DND-41 (cell line): ENCODE results near the gene LUZP2.

Experiments used
- ATAC-seq: fragments of 200-7000 bp; cut with Tn5 transposase; 3 replicates; pipeline ENCODE4 v1.9.1; 2021; ENCODE audit warnings: low read depth; ENCODE audit not compliant: insufficient read depth
- DNase-seq: peaks from one replicate; pipeline ENCODE4 v3.0.0-alpha.2; 2020
- H2AFZ ChIP-seq: 2 replicates; pipeline ENCODE4 v1.6.0; 2012; ENCODE audit warnings: low read depth, low read length
- H3K27ac ChIP-seq: 2 replicates; pipeline ENCODE4 v1.5.1; 2012; ENCODE audit warnings: low read length, inconsistent platforms
- H3K27me3 ChIP-seq: fragments of 200-600 bp; sonication (generic); 2 replicates; pipeline ENCODE4 v1.6.0; 2012; ENCODE audit warnings: low read length, mild to moderate bottlenecking, inconsistent platforms; ENCODE audit not compliant: insufficient read depth, poor library complexity
- H3K36me3 ChIP-seq: 2 replicates; pipeline ENCODE4 v1.5.1; 2012; ENCODE audit warnings: low read length, inconsistent platforms; ENCODE audit not compliant: insufficient read depth
- H3K4me1 ChIP-seq: 2 replicates; pipeline ENCODE4 v1.5.1; 2012; ENCODE audit warnings: mild to moderate bottlenecking, low read length; ENCODE audit not compliant: insufficient read depth
- H3K4me2 ChIP-seq: 2 replicates; pipeline ENCODE4 v1.6.0; 2012; ENCODE audit warnings: mild to moderate bottlenecking, moderate library complexity, low read length, inconsistent platforms; ENCODE audit not compliant: insufficient read depth
- H3K4me3 ChIP-seq, 2 experiments: fragments of 200-600 bp in 1 of 2; shearing (Covaris generic) in 1 of 2; 2 replicates each; pipeline ENCODE4 v1.5.1; 2012 to 2016; ENCODE audit warnings: inconsistent platforms in 2 of 2, low read length in 2 of 2, mild to moderate bottlenecking in 2 of 2, low read depth in 1 of 2, moderate library complexity in 1 of 2
- H3K79me2 ChIP-seq: 2 replicates; pipeline ENCODE4 v1.6.0; 2012; ENCODE audit warnings: low read length, inconsistent platforms; ENCODE audit not compliant: insufficient read depth
- H3K9ac ChIP-seq: 2 replicates; pipeline ENCODE4 v1.6.0; 2012; ENCODE audit warnings: low read depth, mild to moderate bottlenecking, inconsistent platforms, low read length, moderate library complexity
- H3K9me3 ChIP-seq: 2 replicates; pipeline ENCODE4 v1.5.1; 2012; ENCODE audit warnings: low read length, moderate library complexity, mild to moderate bottlenecking, inconsistent platforms; ENCODE audit not compliant: insufficient read depth, severe bottlenecking
- H4K20me1 ChIP-seq: 2 replicates; pipeline ENCODE4 v1.6.0; 2012; ENCODE audit warnings: low read length; ENCODE audit not compliant: insufficient read depth
- EZH2 ChIP-seq: IDR thresholded peaks from 3 replicates; pipeline ENCODE4 v1.6.1; 2012; ENCODE audit warnings: borderline replicate concordance, low read depth, mild to moderate bottlenecking, moderate library complexity, low read length, inconsistent platforms; ENCODE audit not compliant: severe bottlenecking
- TF ChIP-seq, protein P1 (sequence below): IDR thresholded peaks from 2 replicates; pipeline ENCODE4 v1.5.1; 2012; ENCODE audit warnings: borderline replicate concordance, low read length, moderate library complexity, mild to moderate bottlenecking; ENCODE audit not compliant: poor library complexity, severe bottlenecking; ENCODE audit errors: extremely low read depth

Gene LUZP2

GRCh38 chr11:24793479-24793878 is 296.6 kb downstream of the LUZP2 start:
- Histone ChIP-seq H3K27ac (no peak overlapping the region), H3K4me3 (no peak overlapping the region), H3K79me2 (no peaks in the 10 kb centered on the region), H3K4me2 (no peak overlapping the region), H2AFZ (no peak overlapping the region), H4K20me1 (no peaks in the 10 kb centered on the region), H3K9ac (no peak overlapping the region), H3K4me1 (no peaks in the 10 kb centered on the region), H3K36me3 (no peaks in the 10 kb centered on the region), H3K9me3 (no peaks in the 10 kb centered on the region), H3K27me3 (no peaks in the 10 kb centered on the region)
- DNase-seq (no peak), ATAC-seq (no peak)
- TF ChIP-seq EZH2, result no peak
- TF ChIP-seq, protein P1, sequence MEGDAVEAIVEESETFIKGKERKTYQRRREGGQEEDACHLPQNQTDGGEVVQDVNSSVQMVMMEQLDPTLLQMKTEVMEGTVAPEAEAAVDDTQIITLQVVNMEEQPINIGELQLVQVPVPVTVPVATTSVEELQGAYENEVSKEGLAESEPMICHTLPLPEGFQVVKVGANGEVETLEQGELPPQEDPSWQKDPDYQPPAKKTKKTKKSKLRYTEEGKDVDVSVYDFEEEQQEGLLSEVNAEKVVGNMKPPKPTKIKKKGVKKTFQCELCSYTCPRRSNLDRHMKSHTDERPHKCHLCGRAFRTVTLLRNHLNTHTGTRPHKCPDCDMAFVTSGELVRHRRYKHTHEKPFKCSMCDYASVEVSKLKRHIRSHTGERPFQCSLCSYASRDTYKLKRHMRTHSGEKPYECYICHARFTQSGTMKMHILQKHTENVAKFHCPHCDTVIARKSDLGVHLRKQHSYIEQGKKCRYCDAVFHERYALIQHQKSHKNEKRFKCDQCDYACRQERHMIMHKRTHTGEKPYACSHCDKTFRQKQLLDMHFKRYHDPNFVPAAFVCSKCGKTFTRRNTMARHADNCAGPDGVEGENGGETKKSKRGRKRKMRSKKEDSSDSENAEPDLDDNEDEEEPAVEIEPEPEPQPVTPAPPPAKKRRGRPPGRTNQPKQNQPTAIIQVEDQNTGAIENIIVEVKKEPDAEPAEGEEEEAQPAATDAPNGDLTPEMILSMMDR, result no peak

- TF ChIP-seq, protein P1, result no peak
- H3K9me3 ChIP-seq, result no peaks in the 10 kb centered on the region
- H3K4me1 ChIP-seq, result no peaks in the 10 kb centered on the region
- no peaks in the 10 kb centered on the region for H4K20me1 ChIP-seq
- no peaks in the 10 kb centered on the region for H3K27me3 ChIP-seq
- no peak overlapping the region for H3K9ac ChIP-seq
- H3K36me3 ChIP-seq, result no peaks in the 10 kb centered on the region
- H3K79me2 ChIP-seq, result no peaks in the 10 kb centered on the region
- ATAC-seq (no peak), DNase-seq (no peak)
- no peak overlapping the region for H3K27ac ChIP-seq
- H3K4me3 ChIP-seq, result no peak overlapping the region
- H3K4me2 ChIP-seq, result no peak overlapping the region
- H2AFZ ChIP-seq, result no peak overlapping the region
Observed at GRCh38 chr11:24794064-24794463, 297.2 kb downstream of the LUZP2 start.

DNA sequence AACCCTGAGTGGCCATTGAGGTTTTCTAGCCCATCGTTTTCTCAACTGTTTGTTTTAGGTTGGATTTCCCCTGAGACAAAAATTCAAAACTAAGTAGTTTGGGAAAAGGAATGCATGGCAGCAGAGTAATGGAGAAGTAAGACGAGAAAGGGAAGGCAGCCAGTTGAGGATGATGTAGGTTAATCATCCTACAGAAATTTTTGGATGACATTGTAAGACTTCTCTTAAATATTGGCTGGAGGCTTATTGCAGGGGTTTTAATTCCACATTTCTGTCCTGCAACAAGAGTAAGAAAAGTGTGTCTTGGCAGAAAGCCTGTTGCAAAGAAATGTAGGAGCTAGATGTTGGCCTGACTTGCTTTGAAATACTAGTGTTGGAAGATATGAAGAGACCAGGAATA is 308.8 kb downstream of the LUZP2 start:
- H3K79me2 ChIP-seq, result no peaks in the 10 kb centered on the region
- H3K36me3 ChIP-seq, result no peaks in the 10 kb centered on the region
- no peak overlapping the region for H3K4me3 ChIP-seq
- no peak for TF ChIP-seq EZH2
- TF ChIP-seq, protein P1, result no peak
- H2AFZ ChIP-seq, result no peak overlapping the region
- no peak overlapping the region for H3K27ac ChIP-seq
- H3K4me2 ChIP-seq, result no peak overlapping the region
- no peaks in the 10 kb centered on the region for H3K9me3 ChIP-seq
- DNase-seq, result no peak
- no peak overlapping the region for H3K9ac ChIP-seq
- H3K4me1 ChIP-seq, result no peaks in the 10 kb centered on the region
- H3K27me3 ChIP-seq, result no peaks in the 10 kb centered on the region
- no peak for ATAC-seq
- H4K20me1 ChIP-seq, result no peaks in the 10 kb centered on the region

GRCh38 chr11:24808173-24808572 is 311.3 kb downstream of the LUZP2 start:
- Histone ChIP-seq H3K27me3 (no peaks in the 10 kb centered on the region), H3K27ac (no peak overlapping the region), H3K4me2 (no peak overlapping the region), H3K4me3 (no peak overlapping the region), H3K9ac (no peak overlapping the region), H3K36me3 (no peaks in the 10 kb centered on the region), H3K4me1 (no peaks in the 10 kb centered on the region), H4K20me1 (no peaks in the 10 kb centered on the region), H2AFZ (no peak overlapping the region), H3K79me2 (no peaks in the 10 kb centered on the region), H3K9me3 (no peaks in the 10 kb centered on the region)
- ATAC-seq, result no peak
- no peak for DNase-seq
- TF ChIP-seq EZH2, result no peak
- TF ChIP-seq, protein P1, result no peak
